Measurements from ENCODE around the gene GOLGA6A. TPM values are rescaled to one million over a fixed set of nuclear protein-coding genes. Genes with fewer than 3 reads are reported as not detected.

GOLGA6A gene
- total and polyA plus RNA-seq, 2 of the 13 experiments (the other 11 are each of a cell fraction or from before 2014, with no cell fraction given): 0.04 to 0.22 TPM

DNA sequence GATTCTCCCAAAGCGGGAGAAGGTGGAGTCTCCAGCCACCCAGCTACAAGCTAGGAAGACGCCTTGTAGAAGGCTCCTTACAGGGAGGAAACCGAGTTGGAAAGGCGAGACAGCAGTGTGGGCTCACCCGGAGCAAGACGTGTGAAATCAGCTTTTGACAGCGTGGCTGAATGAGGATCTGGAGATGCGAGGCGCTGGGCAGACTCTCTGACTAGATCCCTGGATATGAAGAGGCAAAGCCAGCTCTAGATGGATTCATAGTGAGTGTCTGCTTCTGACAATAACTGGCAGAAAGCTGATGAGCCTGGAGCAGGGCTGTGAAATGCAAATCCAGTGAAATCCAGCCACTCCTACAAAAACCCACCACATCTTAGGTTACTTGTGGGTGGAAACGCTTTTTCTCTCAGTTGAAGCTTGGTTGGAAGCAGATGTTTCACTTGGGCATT is 41.0 kb downstream of the GOLGA6A start:
- ChIA-PET CTCF (ENCODE audit: low intra/inter-chr PET ratio, low total read pairs) (no interaction called here), POLR2A (no interaction called here)
- Histone ChIP-seq H3K27ac (ENCODE audit: extremely low read length, insufficient read depth, low read length) (no peak overlapping the region), H3K27me3 (ENCODE audit: control insufficient read depth in 1 of 2, insufficient read depth in 2 of 2, low read length in 2 of 2) (peaks cover 1 to 6% of the 10 kb centered on the region in 2 experiments; a peak in 1 of 5 replicates), H2AFZ (ENCODE audit: low read length) (no peak overlapping the region), H3K9ac (ENCODE audit: insufficient read depth, low read depth, low read length) (no peak overlapping the region), H3K4me3 (replicated peaks in 1 of 3; ENCODE audit: insufficient read depth in 1 of 3, low read depth in 2 of 3, low read length in 3 of 3) (no peak overlapping the region), H3K36me3 (replicated peaks in 1 of 2; ENCODE audit: control insufficient read depth in 1 of 2, insufficient read depth in 2 of 2, low read length in 2 of 2) (0 out of 5 replicates have a peak, but pooled peaks cover 0 to 4% of the 10 kb centered on the region in 2 experiments), H3K4me1 (ENCODE audit: insufficient read depth, low read length) (no peaks in the 10 kb centered on the region), H3K79me2 (ENCODE audit: insufficient read depth, low read length) (no peaks in the 10 kb centered on the region), H4K20me1 (ENCODE audit: insufficient read depth, low read length) (no peaks in the 10 kb centered on the region), H3K4me2 (ENCODE audit: low read depth, low read length) (no peak overlapping the region), H3K9me3 (ENCODE audit: low read length) (no peaks in the 10 kb centered on the region)
- ATAC-seq (no peak), DNase-seq (ENCODE audit: low spot score) (no peak), FAIRE-seq (no peak)
- intact Hi-C loops (cut with micrococcal nuclease; ENCODE audit: unreplicated experiment): no loop called here
- in situ Hi-C loops (cut with HindIII; ENCODE audit: extremely low pct_ligation_motif_present, low pct_unique_long_range_greater_than_20kb): no loop called here
- TF ChIP-seq MZF1 (CRISPR knock-in tag; IDR thresholded peaks at IDR 0.05; ENCODE audit: borderline replicate concordance) (no peak), PHF5A (CRISPR knock-in tag; IDR thresholded peaks at IDR 0.05; ENCODE audit: low read depth, unreplicated experiment) (no peak), NFE2 (CRISPR knock-in tag; IDR thresholded peaks at IDR 0.05) (no peak), ZNF567 (CRISPR knock-in tag; IDR thresholded peaks at IDR 0.05; ENCODE audit: borderline replicate concordance) (no peak), ZNF230 (CRISPR knock-in tag; IDR thresholded peaks at IDR 0.05) (no peak), HDAC2 (CRISPR knock-in tag; IDR thresholded peaks at IDR 0.05) (no peak), ZSCAN25 (CRISPR knock-in tag; IDR thresholded peaks at IDR 0.05) (no peak)
- TF ChIP-seq, protein P1, sequence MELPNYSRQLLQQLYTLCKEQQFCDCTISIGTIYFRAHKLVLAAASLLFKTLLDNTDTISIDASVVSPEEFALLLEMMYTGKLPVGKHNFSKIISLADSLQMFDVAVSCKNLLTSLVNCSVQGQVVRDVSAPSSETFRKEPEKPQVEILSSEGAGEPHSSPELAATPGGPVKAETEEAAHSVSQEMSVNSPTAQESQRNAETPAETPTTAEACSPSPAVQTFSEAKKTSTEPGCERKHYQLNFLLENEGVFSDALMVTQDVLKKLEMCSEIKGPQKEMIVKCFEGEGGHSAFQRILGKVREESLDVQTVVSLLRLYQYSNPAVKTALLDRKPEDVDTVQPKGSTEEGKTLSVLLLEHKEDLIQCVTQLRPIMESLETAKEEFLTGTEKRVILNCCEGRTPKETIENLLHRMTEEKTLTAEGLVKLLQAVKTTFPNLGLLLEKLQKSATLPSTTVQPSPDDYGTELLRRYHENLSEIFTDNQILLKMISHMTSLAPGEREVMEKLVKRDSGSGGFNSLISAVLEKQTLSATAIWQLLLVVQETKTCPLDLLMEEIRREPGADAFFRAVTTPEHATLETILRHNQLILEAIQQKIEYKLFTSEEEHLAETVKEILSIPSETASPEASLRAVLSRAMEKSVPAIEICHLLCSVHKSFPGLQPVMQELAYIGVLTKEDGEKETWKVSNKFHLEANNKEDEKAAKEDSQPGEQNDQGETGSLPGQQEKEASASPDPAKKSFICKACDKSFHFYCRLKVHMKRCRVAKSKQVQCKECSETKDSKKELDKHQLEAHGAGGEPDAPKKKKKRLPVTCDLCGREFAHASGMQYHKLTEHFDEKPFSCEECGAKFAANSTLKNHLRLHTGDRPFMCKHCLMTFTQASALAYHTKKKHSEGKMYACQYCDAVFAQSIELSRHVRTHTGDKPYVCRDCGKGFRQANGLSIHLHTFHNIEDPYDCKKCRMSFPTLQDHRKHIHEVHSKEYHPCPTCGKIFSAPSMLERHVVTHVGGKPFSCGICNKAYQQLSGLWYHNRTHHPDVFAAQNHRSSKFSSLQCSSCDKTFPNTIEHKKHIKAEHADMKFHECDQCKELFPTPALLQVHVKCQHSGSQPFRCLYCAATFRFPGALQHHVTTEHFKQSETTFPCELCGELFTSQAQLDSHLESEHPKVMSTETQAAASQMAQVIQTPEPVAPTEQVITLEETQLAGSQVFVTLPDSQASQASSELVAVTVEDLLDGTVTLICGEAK (IDR thresholded peaks at IDR 0.05): no peak
- TF ChIP-seq, protein P1 (CRISPR knock-in tag; IDR thresholded peaks at IDR 0.05): no peak
- no TSS peak for BruUV-seq (replicated peaks)
- 44% methylated on average over 10 of the region's 10 CpGs for WGBS (ENCODE audit: low lambda C conversion rate)

Data from HepG2 (cell line).